GM18511 (cell line): ENCODE data around the gene IBA57.

Experiments
- ATAC-seq: cut with Tn5 transposase; IDR thresholded peaks from one replicate; pipeline ENCODE4 v1.9.1; 2021; ENCODE audit warnings: mild to moderate bottlenecking, moderate library complexity; ENCODE audit not compliant: unreplicated experiment

Gene IBA57

GRCh38 chr1:228144193-228144992 is 21.2 kb upstream of the IBA57 start:
- ATAC-seq: no peak

- ATAC-seq: no peak
Measured at GRCh38 chr1:228144993-228145343, 20.6 kb upstream of the IBA57 start.

- no peak for ATAC-seq
Measured at GRCh38 chr1:228145463-228146416, 19.9 kb upstream of the IBA57 start.

- no peak for ATAC-seq
Measured at GRCh38 chr1:228146417-228147150, 19.0 kb upstream of the IBA57 start.

GRCh38 chr1:228147151-228147693 is 18.4 kb upstream of the IBA57 start:
- ATAC-seq: no peak

- ATAC-seq: no peak
Measured at GRCh38 chr1:228147768-228148167, 17.8 kb upstream of the IBA57 start.

- ATAC-seq: no peak
Measured at GRCh38 chr1:228148196-228148861, 17.3 kb upstream of the IBA57 start.

- no peak for ATAC-seq
Measured at GRCh38 chr1:228148935-228149405, 16.6 kb upstream of the IBA57 start.

- no peak for ATAC-seq
Measured at GRCh38 chr1:228149406-228150119, 16.0 kb upstream of the IBA57 start, which contains the start of gene GJC2. Gene GJC2 (plus strand): TSS chr1:228149930. CDS start chr1:228157759, 7,829 bp downstream.

GRCh38 chr1:228150120-228150460 is 15.5 kb upstream of the IBA57 start:
- ATAC-seq: no peak

GRCh38 chr1:228150461-228151179 is 15.0 kb upstream of the IBA57 start:
- ATAC-seq: no peak

- no peak for ATAC-seq
Measured at GRCh38 chr1:228151180-228151925, 14.3 kb upstream of the IBA57 start.

GRCh38 chr1:228152097-228152917 is 13.3 kb upstream of the IBA57 start:
- no peak for ATAC-seq

- no peak for ATAC-seq
Measured at GRCh38 chr1:228152918-228153258, 12.7 kb upstream of the IBA57 start.

GRCh38 chr1:228154021-228154669 is 11.5 kb upstream of the IBA57 start:
- ATAC-seq: no peak

- no peak for ATAC-seq
Measured at GRCh38 chr1:228154670-228155571, 10.7 kb upstream of the IBA57 start.
